NCI-H2196 treated with DMSO at 0.1 percent for 48 hours (cell line): ENCODE measurements around the gene ZFR2.
A peak's percentile ranks its signal among the peaks of the same experiment; 100 is the strongest.
"Not testable (repeated sequence)": the region's sequence is repeated elsewhere in the genome, so short reads cannot be mapped to it uniquely, and the experiment has no call there.

Experiments used
- DNase-seq: peaks from one replicate; lab custom pipeline; 2025; ENCODE audit not compliant: unreplicated experiment; lab: John Stamatoyannopoulos, UW

ZFR2 gene

GRCh38 chr19:3868770-3869456 lies at the start of gene ZFR2:
TSS of gene ZFR2 (minus strand) at chr19:3869038. CDS start at chr19:3869017, 21 bp downstream.
- no peak for DNase-seq

GRCh38 chr19:3916033-3916432 lies 47.2 kb upstream of the ZFR2 start:
- no peak for DNase-seq

GRCh38 chr19:3914199-3914598 lies 45.4 kb upstream of the ZFR2 start:
- no peak for DNase-seq

- no peak for DNase-seq
These were observed 41.3 kb upstream of the ZFR2 start for GRCh38 chr19:3910105-3910504.

GRCh38 chr19:3908266-3909054 lies 39.6 kb upstream of the ZFR2 start:
- no peak for DNase-seq

GRCh38 chr19:3907626-3908265 lies 38.9 kb upstream of the ZFR2 start:
- no peak for DNase-seq

- DNase-seq, result no peak
These were observed 35.4 kb upstream of the ZFR2 start for GRCh38 chr19:3904233-3904632.

- DNase-seq, result no peak
These were observed 33.6 kb upstream of the ZFR2 start for GRCh38 chr19:3902317-3902973.

- no peak for DNase-seq
These were observed 30.9 kb upstream of the ZFR2 start for GRCh38 chr19:3899531-3900294.

GRCh38 chr19:3898426-3898825 lies 29.6 kb upstream of the ZFR2 start:
- no peak for DNase-seq

- DNase-seq, result no peak
These were observed 29.1 kb upstream of the ZFR2 start for GRCh38 chr19:3897936-3898335.

GRCh38 chr19:3895788-3896187 lies 26.9 kb upstream of the ZFR2 start:
- DNase-seq, result no peak

- not testable (repeated sequence) for DNase-seq
These were observed 26.1 kb upstream of the ZFR2 start for GRCh38 chr19:3894959-3895358.

- peak; percentile 10 for DNase-seq
These were observed 24.8 kb upstream of the ZFR2 start for GRCh38 chr19:3893509-3894179.

GRCh38 chr19:3890591-3890990 lies 21.8 kb upstream of the ZFR2 start:
- no peak for DNase-seq

- DNase-seq, result no peak
These were observed 13.2 kb upstream of the ZFR2 start for GRCh38 chr19:3882041-3882384.

GRCh38 chr19:3881272-3882040 lies 12.6 kb upstream of the ZFR2 start:
- DNase-seq, result no peak

- peak; percentile 58 for DNase-seq
These were observed 11.8 kb upstream of the ZFR2 start, which contains the start of gene ATCAY for GRCh38 chr19:3880471-3881271. TSS of gene ATCAY (plus strand) at chr19:3880685. CDS start at chr19:3885768, 5,083 bp downstream.

GRCh38 chr19:3879656-3880055 lies 10.8 kb upstream of the ZFR2 start:
- no peak for DNase-seq
